Fibroblast of villous mesenchyme (primary cell): Measurements from ENCODE around the gene CSMD2. TPM values are rescaled to one million over a fixed set of nuclear protein-coding genes. Genes with fewer than 3 reads are reported as not detected.
"Not testable (repeated sequence)": the region's sequence is repeated elsewhere in the genome, so short reads cannot be mapped to it uniquely, and the experiment has no call there.

Experiments
- DNase-seq: peaks from one replicate; pipeline ENCODE4 v3.0.0-alpha.2; 2010; ENCODE audit warnings: low read depth
- H3K4me3 ChIP-seq: 2 replicates; pipeline ENCODE4 v1.5.1; 2011; ENCODE audit warnings: low read depth, mild to moderate bottlenecking, low read length
- CTCF ChIP-seq: IDR thresholded peaks from 2 replicates; pipeline ENCODE4 v1.5.1; 2012; ENCODE audit warnings: low read depth, mild to moderate bottlenecking, low read length; ENCODE audit not compliant: insufficient read depth
- total RNA-seq: library from RNA; depleted of rRNA; stranded (reverse); fragments of >200 nt; gene quantifications from 2 replicates; pipeline ENCODE4 v1.2.3, GENCODE V29; 2012

The CSMD2 gene
- total RNA-seq, 1 donor, result 3.0 TPM

- peak; percentile 20 for TF ChIP-seq CTCF
- no peak overlapping the region for H3K4me3 ChIP-seq
- peak; percentile 1 for DNase-seq
Measured at GRCh38 chr1:34113362-34113761, 51.7 kb downstream of the CSMD2 start.

- no peak overlapping the region for H3K4me3 ChIP-seq
- TF ChIP-seq CTCF, result no peak
- DNase-seq, result no peak
Measured at GRCh38 chr1:34108711-34109110, 56.3 kb downstream of the CSMD2 start.

- no peak for DNase-seq
Measured at GRCh38 chr1:34108269-34108668, 56.8 kb downstream of the CSMD2 start.

GRCh38 chr1:34101151-34101550 lies 63.9 kb downstream of the CSMD2 start:
- H3K4me3 ChIP-seq, result no peak overlapping the region
- peak; percentile 28 for DNase-seq
- TF ChIP-seq CTCF, result no peak

More at GRCh38 chr1:34108269-34108668, 56.8 kb downstream of the CSMD2 start:
- TF ChIP-seq CTCF, result no peak
- no peak overlapping the region for H3K4me3 ChIP-seq

- no peak for DNase-seq
- no peak for TF ChIP-seq CTCF
- H3K4me3 ChIP-seq, result no peak overlapping the region
Measured at GRCh38 chr1:34100332-34100731, 64.7 kb downstream of the CSMD2 start.

- DNase-seq, H3K4me3 ChIP-seq: not testable (repeated sequence)
Measured at GRCh38 chr1:34092399-34092798, 72.6 kb downstream of the CSMD2 start.

- H3K4me3 ChIP-seq, result no peak overlapping the region
- DNase-seq, result no peak
- no peak for TF ChIP-seq CTCF
Measured at GRCh38 chr1:34089731-34090130, 75.3 kb downstream of the CSMD2 start.
